HUES6 (cell line): ENCODE results near the gene AGPAT3.
A peak's percentile ranks its signal among the peaks of the same experiment; 100 is the strongest.

Source experiments
- H3K27ac ChIP-seq: 2 replicates; pipeline ENCODE4 v1.7.0; 2013; ENCODE audit warnings: low read depth, mild to moderate bottlenecking, low read length, inconsistent platforms
- H3K27me3 ChIP-seq: 2 replicates; pipeline ENCODE4 v1.6.1; 2013; ENCODE audit warnings: low read length; ENCODE audit not compliant: control insufficient read depth, insufficient read depth
- H3K36me3 ChIP-seq: 2 replicates; pipeline ENCODE4 v1.6.1; 2013; ENCODE audit warnings: low read length; ENCODE audit not compliant: control insufficient read depth, insufficient read depth
- H3K4me1 ChIP-seq: 2 replicates; pipeline ENCODE4 v1.6.1; 2013; ENCODE audit warnings: low read length; ENCODE audit not compliant: control insufficient read depth, insufficient read depth
- H3K4me3 ChIP-seq: 2 replicates; pipeline ENCODE4 v1.5.1; 2013; ENCODE audit warnings: low read depth, low read length
- H3K9ac ChIP-seq: one replicate; pipeline ENCODE4 v1.6.1; 2013; ENCODE audit warnings: mild to moderate bottlenecking, low read length
- H3K9me3 ChIP-seq: 2 replicates; pipeline ENCODE4 v1.6.1; 2013; ENCODE audit warnings: low read depth, low read length; ENCODE audit not compliant: control insufficient read depth, insufficient read depth

AGPAT3 gene

DNA sequence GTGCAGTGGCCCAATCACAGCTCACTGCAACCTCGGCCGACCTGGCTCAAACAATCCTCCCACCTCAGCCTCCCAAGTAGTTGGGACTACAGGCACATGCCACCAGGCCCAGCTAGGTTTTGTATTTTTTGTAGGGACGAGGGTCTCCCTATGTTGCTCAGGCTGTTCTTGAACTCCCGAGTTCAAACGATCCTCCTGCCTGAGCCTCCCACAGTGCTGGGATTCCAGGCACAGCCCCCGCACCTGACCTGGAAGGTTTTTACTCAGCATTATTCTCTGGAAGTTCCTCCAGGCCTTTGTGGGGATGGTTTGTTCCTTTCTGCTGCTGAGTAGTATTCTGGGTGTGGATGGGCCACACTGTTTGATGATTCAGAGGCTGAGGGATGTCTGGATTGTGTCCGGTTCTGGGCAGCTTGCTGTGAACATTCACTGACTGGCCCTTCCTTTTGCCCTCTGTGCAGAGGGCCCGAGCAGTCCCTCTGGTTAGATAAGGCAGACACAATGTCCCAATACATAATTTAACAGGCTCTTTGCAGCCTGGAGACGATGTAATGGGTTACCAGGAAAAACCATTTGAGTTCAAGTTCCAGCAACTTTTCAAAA lies 141.1 kb downstream of the AGPAT3 start:
- H3K36me3 ChIP-seq: no peaks in the 10 kb centered on the region
- H3K9me3 ChIP-seq: no peaks in the 10 kb centered on the region
- no peak overlapping the region for H3K27ac ChIP-seq
- no peak overlapping the region for H3K4me3 ChIP-seq
- no peaks in the 10 kb centered on the region for H3K27me3 ChIP-seq
- peaks cover 12% of the 10 kb centered on the region; the same call in 1 of the 2 replicates for H3K4me1 ChIP-seq
- H3K9ac ChIP-seq: no peak overlapping the region

DNA sequence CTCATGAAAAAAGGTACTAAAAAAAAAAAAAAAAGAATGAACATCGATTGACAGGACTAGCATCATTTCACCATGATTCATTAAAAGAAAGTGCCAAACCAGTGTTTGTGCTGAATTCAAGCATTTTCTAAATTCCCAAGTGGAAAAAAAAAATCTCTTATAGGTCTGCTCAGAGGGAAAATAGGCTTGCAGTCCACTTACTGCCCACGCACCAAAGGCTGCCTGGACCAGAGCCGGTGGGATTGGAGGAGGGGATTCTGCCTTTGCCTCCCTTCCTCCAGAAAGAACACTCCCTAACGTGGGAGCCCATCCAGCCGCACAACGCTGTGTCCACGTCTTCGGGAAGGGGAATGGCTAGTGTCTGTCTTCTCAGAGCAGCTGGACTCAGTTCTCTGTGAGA lies 141.6 kb downstream of the AGPAT3 start:
- Histone ChIP-seq H3K9ac (no peak overlapping the region), H3K27me3 (no peaks in the 10 kb centered on the region), H3K4me3 (no peak overlapping the region), H3K36me3 (no peaks in the 10 kb centered on the region), H3K9me3 (no peaks in the 10 kb centered on the region), H3K27ac (no peak overlapping the region), H3K4me1 (peaks cover 14% of the 10 kb centered on the region; the same call in 1 of the 2 replicates)

- Histone ChIP-seq H3K36me3 (no peaks in the 10 kb centered on the region), H3K27me3 (no peaks in the 10 kb centered on the region), H3K9ac (no peak overlapping the region), H3K9me3 (no peaks in the 10 kb centered on the region), H3K4me3 (no peak overlapping the region), H3K27ac (no peak overlapping the region), H3K4me1 (peaks cover 23% of the 10 kb centered on the region)
These were observed 145.4 kb downstream of the AGPAT3 start for GRCh38 chr21:44010429-44010828.

DNA sequence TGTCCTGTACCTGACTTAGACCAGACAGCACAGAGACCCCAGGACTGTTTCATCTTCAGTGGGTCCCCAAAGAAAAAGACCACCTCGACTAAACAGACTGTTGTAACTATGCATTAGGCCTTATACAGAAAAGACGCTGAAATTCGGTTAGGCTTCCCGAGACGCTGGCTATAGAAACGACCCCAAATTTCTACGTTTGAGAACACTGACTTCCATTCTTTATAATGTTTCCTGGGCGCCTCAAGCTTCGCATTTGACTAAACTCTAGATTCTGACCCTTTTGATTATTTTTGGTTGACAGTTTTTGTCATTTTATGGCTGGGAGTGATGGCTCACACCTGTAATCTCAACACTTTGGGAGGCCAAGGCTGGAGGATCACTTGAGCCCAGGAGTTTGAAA lies 146.1 kb downstream of the AGPAT3 start:
- Histone ChIP-seq H3K36me3 (no peaks in the 10 kb centered on the region), H3K4me3 (peak overlapping the region; percentile 73), H3K9me3 (no peaks in the 10 kb centered on the region), H3K27ac (0 out of 2 replicates have a peak overlapping the region, but pooled peaks have one; percentile 90), H3K9ac (peak overlapping the region; percentile 49), H3K27me3 (no peaks in the 10 kb centered on the region), H3K4me1 (peaks cover 23% of the 10 kb centered on the region)

GRCh38 chr21:44011579-44012473 lies 146.8 kb downstream of the AGPAT3 start, which contains the start of gene TRAPPC10:
Gene TRAPPC10, plus strand, starts transcription at chr21:44012309. Its CDS starts 185 bp downstream, at chr21:44012494.
- Histone ChIP-seq H3K27me3 (no peaks in the 10 kb centered on the region), H3K9ac (peak within 1 kb of the TSS; percentile 93), H3K9me3 (no peaks in the 10 kb centered on the region), H3K4me1 (peaks cover 23% of the 10 kb centered on the region), H3K27ac (peak within 1 kb of the TSS; percentile 90; the same call in 1 of the 2 replicates), H3K36me3 (no peaks in the 10 kb centered on the region), H3K4me3 (peak within 1 kb of the TSS; percentile 73)

DNA sequence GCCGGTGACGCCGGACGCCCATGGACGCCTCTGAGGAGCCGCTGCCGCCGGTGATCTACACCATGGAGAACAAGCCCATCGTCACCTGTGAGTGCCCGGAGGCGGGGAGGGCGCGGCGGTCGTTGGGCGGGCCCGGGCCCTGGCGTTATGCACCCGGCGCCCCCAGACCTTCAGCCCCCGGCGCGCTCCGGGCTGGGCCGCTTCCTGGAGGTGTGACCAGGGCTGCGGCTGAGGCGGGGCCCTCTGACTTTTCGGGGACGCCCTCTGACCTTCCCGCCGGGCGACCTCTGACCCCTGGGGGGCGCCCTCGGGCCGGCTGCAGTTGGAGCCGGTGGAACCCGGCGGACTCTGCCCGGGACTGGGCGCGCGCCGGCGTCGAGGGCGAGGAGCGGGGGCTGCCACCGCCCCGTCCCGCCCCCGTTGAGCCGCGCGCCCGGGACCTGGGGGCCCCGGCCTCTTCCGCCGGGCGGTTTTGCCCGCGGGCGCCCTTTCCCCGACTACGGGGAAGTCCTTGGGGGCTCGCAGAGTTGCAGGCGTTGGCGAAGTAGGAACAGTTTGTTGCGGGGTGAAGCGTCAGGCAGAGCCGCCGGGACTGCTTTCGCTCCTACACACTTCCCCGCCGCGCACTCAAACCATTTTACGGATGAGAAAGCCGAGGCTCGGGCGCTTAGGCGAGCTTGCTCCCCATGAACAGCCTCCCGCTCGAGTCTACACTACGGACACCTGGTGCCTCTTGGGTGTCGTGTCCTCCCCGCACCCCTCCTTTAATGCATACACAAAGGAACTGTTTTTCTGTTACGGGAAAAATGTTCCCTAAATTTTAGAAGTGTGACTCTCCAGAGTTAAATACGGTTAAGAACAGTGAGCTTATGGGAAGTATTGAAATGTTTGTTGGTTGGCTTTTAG lies 147.7 kb downstream of the AGPAT3 start:
- Histone ChIP-seq H3K4me1 (peaks cover 23% of the 10 kb centered on the region), H3K27ac (peak overlapping the region; percentile 66; the same call in 1 of the 2 replicates), H3K9me3 (no peaks in the 10 kb centered on the region), H3K9ac (peak overlapping the region; percentile 93), H3K4me3 (peak overlapping the region; percentile 73), H3K36me3 (no peaks in the 10 kb centered on the region), H3K27me3 (no peaks in the 10 kb centered on the region)

GRCh38 chr21:44013380-44014088 lies 148.5 kb downstream of the AGPAT3 start:
- Histone ChIP-seq H3K27ac (no peak overlapping the region), H3K4me3 (peak overlapping the region; percentile 73), H3K9me3 (no peaks in the 10 kb centered on the region), H3K9ac (peak overlapping the region; percentile 93), H3K4me1 (peaks cover 23% of the 10 kb centered on the region), H3K27me3 (no peaks in the 10 kb centered on the region), H3K36me3 (no peaks in the 10 kb centered on the region)

DNA sequence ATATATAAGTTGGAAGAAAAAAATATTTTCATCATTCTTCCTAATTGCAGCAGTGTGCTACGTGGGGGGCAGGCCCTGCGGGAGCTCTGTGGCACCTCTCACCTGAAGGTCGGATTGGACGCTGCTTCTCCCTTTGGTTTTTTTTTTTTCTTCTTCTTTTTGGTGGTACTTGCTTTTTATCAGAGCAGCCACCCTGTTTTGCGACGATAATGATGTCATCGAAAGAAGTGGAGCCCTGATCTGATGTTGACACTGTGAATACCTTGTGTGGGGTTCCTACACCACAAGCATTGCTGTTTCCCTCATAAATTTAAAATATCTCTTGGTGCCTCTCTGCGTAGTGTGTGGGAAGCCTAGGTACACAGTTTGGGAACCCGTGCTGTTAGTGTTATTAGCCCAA lies 152.6 kb downstream of the AGPAT3 start:
- H3K36me3 ChIP-seq: no peaks in the 10 kb centered on the region
- no peak overlapping the region for H3K27ac ChIP-seq
- peaks cover 15% of the 10 kb centered on the region for H3K4me1 ChIP-seq
- H3K27me3 ChIP-seq: no peaks in the 10 kb centered on the region
- H3K9ac ChIP-seq: no peak overlapping the region
- no peak overlapping the region for H3K4me3 ChIP-seq
- no peaks in the 10 kb centered on the region for H3K9me3 ChIP-seq

DNA sequence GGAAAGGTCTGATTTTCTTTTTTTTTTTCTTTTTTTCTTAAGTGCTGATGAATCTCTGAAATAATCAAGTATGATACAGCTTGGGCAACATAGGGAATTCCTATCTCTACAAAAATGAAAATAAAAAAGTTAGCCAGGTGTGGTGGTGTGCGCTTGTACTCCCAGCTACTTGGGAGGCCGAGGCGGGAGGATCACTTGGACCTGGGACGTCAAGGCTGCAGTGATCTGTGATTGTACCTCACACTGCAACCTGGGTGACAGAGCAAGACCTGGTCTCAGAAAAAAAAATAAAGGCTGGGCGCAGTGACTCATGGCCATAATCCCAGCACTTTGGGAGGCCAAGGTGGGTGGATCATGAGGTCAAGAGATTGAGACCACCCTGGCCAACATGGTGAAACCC lies 153.1 kb downstream of the AGPAT3 start:
- Histone ChIP-seq H3K9me3 (no peaks in the 10 kb centered on the region), H3K27me3 (no peaks in the 10 kb centered on the region), H3K4me1 (peaks cover 15% of the 10 kb centered on the region), H3K4me3 (no peak overlapping the region), H3K9ac (no peak overlapping the region), H3K36me3 (no peaks in the 10 kb centered on the region), H3K27ac (no peak overlapping the region)

DNA sequence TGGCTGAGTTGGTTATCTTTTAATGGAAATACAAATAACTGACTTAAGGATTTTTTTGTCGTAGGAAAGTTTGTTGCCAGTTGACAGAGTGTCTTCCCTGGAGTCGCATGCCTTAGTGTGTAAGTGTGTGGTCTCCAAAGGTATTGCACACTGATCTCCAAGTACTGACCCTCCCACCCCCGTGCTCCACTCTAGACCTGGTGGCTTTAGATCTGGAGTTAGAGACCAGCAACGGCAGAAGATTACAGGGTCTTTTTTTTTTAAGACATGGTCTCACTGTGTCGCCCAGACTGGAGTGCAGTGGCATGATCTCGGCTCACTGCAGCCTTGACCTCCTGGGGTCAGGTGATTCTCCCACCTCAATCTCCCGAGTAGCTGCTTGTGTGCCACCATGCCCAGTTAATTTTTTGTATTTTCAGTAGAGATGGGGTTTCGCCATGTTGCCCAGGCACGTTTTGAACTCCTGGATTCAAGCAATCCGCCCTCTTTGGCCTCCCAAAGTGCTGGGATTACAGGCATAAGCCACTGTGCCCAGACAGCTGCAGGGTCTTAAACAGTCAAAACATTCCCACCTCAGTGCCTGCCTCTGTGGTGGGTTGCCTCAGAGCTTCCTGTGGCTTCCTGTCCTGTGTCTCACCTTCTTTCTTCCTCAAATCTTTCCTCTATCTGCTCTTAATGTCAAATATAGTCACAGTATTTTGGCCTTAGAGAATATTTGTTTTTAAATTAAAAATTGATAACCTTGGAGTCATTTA lies 154.0 kb downstream of the AGPAT3 start:
- Histone ChIP-seq H3K9me3 (no peaks in the 10 kb centered on the region), H3K27me3 (no peaks in the 10 kb centered on the region), H3K4me3 (no peak overlapping the region), H3K36me3 (no peaks in the 10 kb centered on the region), H3K9ac (no peak overlapping the region), H3K27ac (no peak overlapping the region), H3K4me1 (peaks cover 6% of the 10 kb centered on the region)
